PC-3 (cell line): ENCODE measurements around the gene OR5F1. TPM values are rescaled to one million over a fixed set of nuclear protein-coding genes. Genes with fewer than 3 reads are reported as not detected.

Source experiments
- ATAC-seq: fragments of 200-7000 bp; cut with Tn5 transposase; 2 replicates; pipeline ENCODE4 v1.9.1; 2020; ENCODE audit warnings: mild to moderate bottlenecking, moderate library complexity
- Bru-seq: library from RNA; stranded (reverse); fragments of 400-500 nt; gene quantifications from one replicate; lab custom pipeline; 2021; lab: Mats Ljungman, UMichigan
- BruChase-seq, 2 experiments: library from RNA; stranded (reverse); fragments of 400-500 nt; gene quantifications; one replicate each; lab custom pipeline; 2021; lab: Mats Ljungman, UMichigan
- BruUV-seq: library from RNA; stranded (reverse); fragments of 400-500 nt; replicated peaks from 2 replicates; lab custom pipeline; 2021; lab: Mats Ljungman, UMichigan
- CTCF ChIA-PET: fragments of 300-600 bp; sonication (Branson Sonifier 250); formaldehyde crosslinking; loops from one replicate; lab custom pipeline; 2022; ENCODE audit warnings: antibody characterized with exemption; lab: Charles Lee
- POLR2A ChIA-PET: fragments of 300-600 bp; sonication (Branson Sonifier 250); formaldehyde crosslinking; loops from one replicate; lab custom pipeline; 2022; ENCODE audit warnings: antibody characterized with exemption; ENCODE audit not compliant: unreplicated experiment; lab: Charles Lee
- DNase-seq: peaks from one replicate; pipeline ENCODE4 v3.0.0-alpha.2; 2015
- H2AFZ ChIP-seq: fragments of 300-600 bp; sonication (generic); 2 replicates; pipeline ENCODE4 v1.6.0; 2016; ENCODE audit warnings: antibody characterized with exemption, low read length
- H3F3A ChIP-seq: fragments of 300-600 bp; sonication (generic); one replicate; pipeline ENCODE4 v1.6.0; 2017; ENCODE audit warnings: antibody characterized with exemption, low read length, control low read depth, mild to moderate bottlenecking; ENCODE audit not compliant: unreplicated experiment
- H3K27ac ChIP-seq: fragments of 300-600 bp; sonication (generic); 2 replicates; pipeline ENCODE4 v1.5.1; 2016; ENCODE audit warnings: mild to moderate bottlenecking, low read length
- H3K27me3 ChIP-seq: fragments of 300-600 bp; sonication (generic); 2 replicates; pipeline ENCODE4 v1.6.1; 2016; ENCODE audit warnings: low read length, mixed read lengths
- H3K36me3 ChIP-seq: fragments of 300-600 bp; sonication (generic); 2 replicates; pipeline ENCODE4 v1.6.1; 2016; ENCODE audit warnings: low read depth, mixed run types, low read length, mixed read lengths
- H3K4me1 ChIP-seq: fragments of 300-600 bp; sonication (generic); 2 replicates; pipeline ENCODE4 v1.5.1; 2016; ENCODE audit warnings: low read length; ENCODE audit not compliant: insufficient read depth
- H3K4me2 ChIP-seq: fragments of 300-600 bp; sonication (generic); 2 replicates; pipeline ENCODE4 v1.6.0; 2016; ENCODE audit warnings: low read length
- H3K4me3 ChIP-seq: fragments of 300-600 bp; sonication (generic); 2 replicates; pipeline ENCODE4 v1.5.1; 2016; ENCODE audit warnings: mild to moderate bottlenecking, low read length, mixed read lengths
- H3K79me2 ChIP-seq: fragments of 300-600 bp; sonication (generic); 2 replicates; pipeline ENCODE4 v1.6.1; 2017; ENCODE audit warnings: low read length, mixed read lengths
- H3K9ac ChIP-seq: fragments of 300-600 bp; sonication (generic); 2 replicates; pipeline ENCODE4 v1.6.0; 2016; ENCODE audit warnings: mild to moderate bottlenecking, low read length
- H3K9me2 ChIP-seq: fragments of 300-600 bp; sonication (generic); replicated peaks from 2 replicates; pipeline ENCODE4 v1.6.1; 2016; ENCODE audit warnings: mixed run types, low read length, mixed read lengths
- H3K9me3 ChIP-seq: fragments of 300-600 bp; sonication (generic); 2 replicates; pipeline ENCODE4 v1.6.1; 2016; ENCODE audit warnings: low read length, mixed read lengths
- H4K20me1 ChIP-seq: fragments of 300-600 bp; sonication (generic); 2 replicates; pipeline ENCODE4 v1.6.1; 2016; ENCODE audit warnings: low read length, mixed read lengths
- CTCF ChIP-seq: fragments of 300-600 bp; sonication (generic); conservative IDR thresholded peaks from 2 replicates; pipeline ENCODE4 v1.5.1; 2017; ENCODE audit warnings: antibody characterized with exemption, low read depth, mild to moderate bottlenecking, low read length
- EZH2 ChIP-seq: fragments of 300-600 bp; sonication (generic); IDR thresholded peaks from one replicate; pipeline ENCODE4 v1.6.1; 2017; ENCODE audit warnings: antibody characterized with exemption, mild to moderate bottlenecking, low read length; ENCODE audit not compliant: unreplicated experiment
- EZH2phosphoT487 ChIP-seq: fragments of 300-600 bp; sonication (generic); IDR thresholded peaks from 2 replicates; pipeline ENCODE4 v1.6.1; 2018; ENCODE audit warnings: mild to moderate bottlenecking, antibody characterized with exemption, low read length, borderline replicate concordance
- intact Hi-C: fragments of 100-400 bp; cut with micrococcal nuclease; formaldehyde crosslinking; loops from 2 replicates; pipeline ENCODE4 v1.9.0; 2023
- long read RNA-seq: library from polyadenylated mRNA; unstranded; transcript quantifications from one replicate; pipeline ENCODE4 v2.0.0, GENCODE V29; 2021; ENCODE audit not compliant: unreplicated experiment
- total RNA-seq: library from RNA; depleted of rRNA; stranded (reverse); fragments of >200 nt; gene quantifications from 2 replicates; pipeline ENCODE4 v1.2.3, GENCODE V29; 2014; rRNA removed

OR5F1 gene
- total RNA-seq, result not detected in 2 replicates
- Bru-seq, nascent RNA, result not detected
- not detected for BruChase-seq, experiment 1, labeled RNA remaining after a 6-hour chase
- not detected for BruChase-seq, experiment 2, labeled RNA remaining after a 2-hour chase
- long read RNA-seq, result 0 reads

GRCh38 chr11:55994525-55994924, at the start of gene OR5F1:
TSS of gene OR5F1 (minus strand) at chr11:55994625. CDS start at chr11:55994625, 0 bp downstream.
- H3K27ac ChIP-seq, result no peak within 1 kb of the TSS

GRCh38 chr11:56027354-56027753, 32.9 kb upstream of the OR5F1 start, which contains the start of gene OR5AS1:
TSS of gene OR5AS1 (plus strand) at chr11:56027654. CDS start at chr11:56030419, 2,765 bp downstream.
- no peak for DNase-seq
- CTCF ChIA-PET, result no interaction called here
- POLR2A ChIA-PET, result no interaction called here
- H3F3A ChIP-seq, result no peaks in the 10 kb centered on the region
- H3K27ac ChIP-seq, result no peak within 1 kb of the TSS
- H3K9ac ChIP-seq, result no peak within 1 kb of the TSS
- H3K36me3 ChIP-seq, result no peaks in the 10 kb centered on the region
- peaks cover 25% of the 10 kb centered on the region; the same call in 1 of the 2 replicates for H3K9me3 ChIP-seq
- no peak within 1 kb of the TSS for H3K4me3 ChIP-seq
- H3K4me2 ChIP-seq, result no peak within 1 kb of the TSS
- no peak for ATAC-seq
- no peaks in the 10 kb centered on the region for H3K9me2 ChIP-seq
- no peak within 1 kb of the TSS for H2AFZ ChIP-seq
- H4K20me1 ChIP-seq, result no peaks in the 10 kb centered on the region
- TF ChIP-seq EZH2, result no peak
- TF ChIP-seq CTCF, result no peak
- TF ChIP-seq EZH2phosphoT487, result no peak
- no peaks in the 10 kb centered on the region for H3K27me3 ChIP-seq
- intact Hi-C loops, result no loop called here
- H3K79me2 ChIP-seq, result no peaks in the 10 kb centered on the region
- no peaks in the 10 kb centered on the region for H3K4me1 ChIP-seq
- no TSS peak for BruUV-seq

More at GRCh38 chr11:55994525-55994924, at the start of gene OR5F1:
- Histone ChIP-seq H3K4me2 (no peak within 1 kb of the TSS), H3K4me3 (no peak within 1 kb of the TSS), H3K4me1 (no peaks in the 10 kb centered on the region), H2AFZ (no peak within 1 kb of the TSS), H3F3A (no peaks in the 10 kb centered on the region), H3K79me2 (no peaks in the 10 kb centered on the region), H3K9ac (no peak within 1 kb of the TSS), H3K36me3 (no peaks in the 10 kb centered on the region), H4K20me1 (no peaks in the 10 kb centered on the region), H3K9me3 (no peaks in the 10 kb centered on the region), H3K9me2 (no peaks in the 10 kb centered on the region), H3K27me3 (no peaks in the 10 kb centered on the region)
- ATAC-seq (no peak), DNase-seq (no peak)
- intact Hi-C loops, result no loop called here
- POLR2A ChIA-PET, result no interaction called here
- CTCF ChIA-PET, result no interaction called here
- TF ChIP-seq EZH2 (no peak), CTCF (no peak), EZH2phosphoT487 (no peak)
- BruUV-seq, result no TSS peak

GRCh38 chr11:56013805-56014204, 19.4 kb upstream of the OR5F1 start:
- intact Hi-C loops, result no loop called here
- BruUV-seq, result no TSS peak
- no peak for ATAC-seq

More at GRCh38 chr11:56013805-56014204, 19.4 kb upstream of the OR5F1 start:
- CTCF ChIA-PET, result no interaction called here
- Histone ChIP-seq H4K20me1 (no peaks in the 10 kb centered on the region), H3F3A (no peaks in the 10 kb centered on the region), H3K79me2 (no peaks in the 10 kb centered on the region), H3K9me3 (no peaks in the 10 kb centered on the region; the same call in 1 of the 2 replicates), H3K27ac (no peak overlapping the region), H3K4me3 (no peak overlapping the region), H3K9ac (no peak overlapping the region), H2AFZ (no peak overlapping the region), H3K27me3 (peaks cover 5% of the 10 kb centered on the region; the same call in 1 of the 2 replicates), H3K4me2 (no peak overlapping the region), H3K9me2 (no peaks in the 10 kb centered on the region), H3K4me1 (no peaks in the 10 kb centered on the region), H3K36me3 (no peaks in the 10 kb centered on the region)
- POLR2A ChIA-PET, result no interaction called here
- no peak for DNase-seq
- TF ChIP-seq EZH2 (no peak), CTCF (no peak), EZH2phosphoT487 (no peak)
